K562 (cell line): ENCODE data around the gene GCN1. TPM values are rescaled to one million over a fixed set of nuclear protein-coding genes. Genes with fewer than 3 reads are reported as not detected.

ENCODE experiments used
- ATAC-seq: fragments of 200-7000 bp; cut with Tn5 transposase; 3 replicates; pipeline ENCODE4 v1.9.1; 2020; ENCODE audit warnings: moderate library complexity
- BruUV-seq: library from RNA; stranded (reverse); fragments of 400-500 nt; replicated peaks from 2 replicates; lab custom pipeline; 2021; lab: Mats Ljungman, UMichigan
- CTCF ChIA-PET: fragments of 300-600 bp; formaldehyde crosslinking; extraction: SDS; loops from one replicate; lab custom pipeline; 2021; ENCODE audit warnings: low intra/inter-chr PET ratio; lab: Yijun Ruan, JAX
- POLR2A ChIA-PET: fragments of 300-600, 350-650 bp; sonication (Branson Sonifier 250); formaldehyde crosslinking; extraction: SDS; loops from one replicate; lab custom pipeline; 2021; ENCODE audit warnings: antibody characterized with exemption, inconsistent platforms; lab: Yijun Ruan, JAX
- DNase-seq, 4 experiments: peaks; one replicate each; pipeline versions ENCODE4 v3.0.0 to v3.0.0-alpha.2; 2011 to 2018; ENCODE audit warnings: low spot score in 3 of 4, mixed read lengths in 3 of 4; ENCODE audit errors: extremely low read depth in 1 of 4
- FAIRE-seq: peaks from 2 replicates; lab custom pipeline; 2011; peaks lifted over from hg19 to GRCh38; lab: Jason Lieb, UNC
- H2AFZ ChIP-seq: 2 replicates; pipeline ENCODE4 v1.6.0; 2011; ENCODE audit warnings: low read depth, low read length, control low read depth, inconsistent platforms
- H3K27ac ChIP-seq: fragments of 200-600 bp; 3 replicates; pipeline ENCODE4 v1.8.0; 2011; ENCODE audit warnings: low read depth, mild to moderate bottlenecking, control low read depth, inconsistent platforms, low read length, moderate library complexity, mixed read lengths; ENCODE audit errors: extremely low read depth
- H3K27me3 ChIP-seq, 2 experiments: fragments of 300-600 bp in 1 of 2; 2 replicates in 1 of 2; 3 replicates in 1 of 2; pipeline versions ENCODE4 v1.6.0 to v1.8.0; 2011; ENCODE audit warnings: inconsistent platforms in 2 of 2, low read length in 2 of 2, mild to moderate bottlenecking in 1 of 2, mixed read lengths in 1 of 2, moderate library complexity in 1 of 2; ENCODE audit not compliant: control insufficient read depth in 2 of 2, insufficient read depth in 2 of 2
- H3K36me3 ChIP-seq: fragments of 300-600 bp; 3 replicates; pipeline ENCODE4 v1.8.0; 2011; ENCODE audit warnings: mild to moderate bottlenecking, low read length, inconsistent platforms; ENCODE audit not compliant: control insufficient read depth, insufficient read depth
- H3K4me1 ChIP-seq, 2 experiments: fragments of 200-600 bp in 1 of 2; replicated peaks in 1 of 2; 2 replicates in 1 of 2; 3 replicates in 1 of 2; pipeline versions ENCODE4 v1.5.1 to v1.8.0; 2011; ENCODE audit warnings: inconsistent platforms in 2 of 2, low read length in 2 of 2, mild to moderate bottlenecking in 1 of 2, mixed read lengths in 1 of 2, moderate library complexity in 1 of 2; ENCODE audit not compliant: control insufficient read depth in 2 of 2, insufficient read depth in 2 of 2
- H3K4me2 ChIP-seq: 2 replicates; pipeline ENCODE4 v1.6.1; 2011; ENCODE audit warnings: low read length, control low read depth, inconsistent platforms, mixed read lengths; ENCODE audit not compliant: insufficient read depth
- H3K4me3 ChIP-seq: fragments of 200-600 bp; sonication (generic), shearing (Covaris generic); 2 replicates; pipeline ENCODE4 v1.5.1; 2016; ENCODE audit warnings: control low read depth, inconsistent platforms
- H3K79me2 ChIP-seq: fragments of 200-600 bp; 3 replicates; pipeline ENCODE4 v1.8.0; 2011; ENCODE audit warnings: low read length, inconsistent platforms; ENCODE audit not compliant: control insufficient read depth, insufficient read depth
- H3K9ac ChIP-seq, 2 experiments: 2 replicates each; pipeline versions ENCODE4 v1.6.0 to v1.6.1; 2011; ENCODE audit warnings: low read depth in 2 of 2, low read length in 2 of 2, control low read depth in 1 of 2, inconsistent platforms in 1 of 2, mild to moderate bottlenecking in 1 of 2, mixed read lengths in 1 of 2; ENCODE audit not compliant: insufficient read depth in 1 of 2
- H3K9me1 ChIP-seq: one replicate; pipeline ENCODE4 v1.6.0; 2011; ENCODE audit warnings: inconsistent platforms, mild to moderate bottlenecking, low read length, moderate library complexity; ENCODE audit not compliant: control insufficient read depth, insufficient read depth
- H3K9me3 ChIP-seq: replicated peaks from 2 replicates; pipeline ENCODE4 v1.5.1; 2011; ENCODE audit warnings: low read depth, low read length, inconsistent platforms; ENCODE audit not compliant: control insufficient read depth, insufficient read depth
- H4K20me1 ChIP-seq: replicated peaks from 2 replicates; pipeline ENCODE4 v1.6.1; 2011; ENCODE audit warnings: low read length, inconsistent platforms, mixed read lengths; ENCODE audit not compliant: control insufficient read depth, insufficient read depth
- CBX5 ChIP-seq: IDR thresholded peaks from 2 replicates; pipeline ENCODE4 v1.6.1; 2014; ENCODE audit warnings: low read depth, borderline replicate concordance
- ETV6 ChIP-seq, 3 experiments: fragments of 150-350 bp in 1 of 3; sonication (generic) in 1 of 3; formaldehyde crosslinking in 1 of 3; IDR thresholded peaks; 2 replicates each; pipeline versions ENCODE4 v1.6.1 to v1.8.0; 2014 to 2022; ENCODE audit warnings: borderline replicate concordance in 2 of 3, low read depth in 2 of 3, antibody characterized with exemption in 1 of 3, low read length in 1 of 3, mild to moderate bottlenecking in 1 of 3, missing genetic modification reagents in 1 of 3
- FOS ChIP-seq: IDR thresholded peaks from 3 replicates; pipeline ENCODE4 v1.6.1; 2011; ENCODE audit not compliant: insufficient read length; ENCODE audit errors: extremely low read depth
- RBFOX2 ChIP-seq: fragments of 200-400 bp; formaldehyde crosslinking; IDR thresholded peaks from 2 replicates; pipeline ENCODE4 v1.6.1; 2017; ENCODE audit warnings: low read depth, mild to moderate bottlenecking, low read length, moderate library complexity
- RBM25 ChIP-seq: fragments of 200-400 bp; formaldehyde crosslinking; IDR thresholded peaks from 2 replicates; pipeline ENCODE4 v1.6.1; 2018; ENCODE audit warnings: low read length, low read depth, moderate library complexity; ENCODE audit not compliant: severe bottlenecking
- RNF2 ChIP-seq: sonication (generic); IDR thresholded peaks from 2 replicates; pipeline ENCODE4 v1.6.1; 2016
- SUPT5H ChIP-seq: fragments of 450-650 bp; IDR thresholded peaks from 2 replicates; pipeline ENCODE4 v1.6.1; 2016
- ZNF134 ChIP-seq: fragments of 250-450 bp; sonication (Bioruptor Pico); conservative IDR thresholded peaks from 2 replicates; pipeline ENCODE4 v1.4.0; 2020
- ZNF263 ChIP-seq: sonication (generic); formaldehyde crosslinking; IDR thresholded peaks from 2 replicates; pipeline ENCODE4 v1.8.0; 2022; ENCODE audit warnings: mild to moderate bottlenecking, missing genetic modification reagents, borderline replicate concordance
- WGBS: fragments of 100-300 bp; shearing (Covaris generic); methylation state at CpG from one replicate; pipeline ENCODE4 v1.1.6; 2016; ENCODE audit warnings: low coverage, mixed read lengths; ENCODE audit not compliant: insufficient coverage; ENCODE audit errors: missing lambda C conversion rate; 5-methylcytosine and 5-hydroxymethylcytosine counted together
- in situ Hi-C: fragments of 300-500 bp; cut with MboI; formaldehyde crosslinking; loops from 4 replicates; pipeline ENCODE4 v1.15.0; 2018; ENCODE audit warnings: inconsistent platforms, mixed read lengths
- intact Hi-C: fragments of 100-400 bp; cut with micrococcal nuclease; formaldehyde crosslinking; loops from 2 replicates; pipeline ENCODE4 v1.14.2; 2022
- polyA plus RNA-seq, 8 experiments: library from polyadenylated mRNA; depleted of rRNA in 4 of 8; stranded (reverse) in 5 of 8; unstranded in 3 of 8; fragments of >200 nt; fragmentation: Nextera tagmentation in 2 of 8; fragmentation: Illumina TruSeq in 1 of 8; extraction: Ambion mirVana in 2 of 8; extraction: Trizol in 1 of 8; gene quantifications; 2 replicates each; pipeline versions ENCODE4 v1.2.1 to v1.2.3, GENCODE V29; 2011 to 2014; ENCODE audit warnings: inconsistent platforms in 1 of 8, missing spikeins in 1 of 8
- total RNA-seq, 7 experiments: library from RNA; depleted of rRNA in 6 of 7; stranded (reverse); fragments of >200 nt in 6 of 7; fragmentation: Illumina TruSeq in 2 of 7; extraction: Trizol in 2 of 7; gene quantifications; 2 replicates each; pipeline versions ENCODE4 v1.2.1 to v1.2.3, GENCODE V29; 2011 to 2021; ENCODE audit warnings: low replicate concordance in 1 of 7

Gene GCN1
- total and polyA plus RNA-seq, 9 of the 15 experiments (the other 6 are each of a cell fraction or from before 2014, with no cell fraction given): 11.9 to 190 (median 51.7) TPM

GRCh38 chr12:120142231-120142877, 52.2 kb downstream of the GCN1 start:
- Histone ChIP-seq H3K79me2 (no peaks in the 10 kb centered on the region), H3K27me3 (no peaks in the 10 kb centered on the region), H4K20me1 (no peaks in the 10 kb centered on the region), H3K4me3 (no peak overlapping the region), H2AFZ (no peak overlapping the region), H3K4me1 (no peaks in the 10 kb centered on the region), H3K9ac (no peak overlapping the region), H3K27ac (no peak overlapping the region), H3K9me1 (no peaks in the 10 kb centered on the region), H3K36me3 (peaks cover 95% of the 10 kb centered on the region), H3K4me2 (no peak overlapping the region), H3K9me3 (no peaks in the 10 kb centered on the region)
- BruUV-seq: no TSS peak
- FAIRE-seq: no peak
- ChIA-PET POLR2A (interaction anchor here (1.0 kb wide), 1 partner anchor 10 kb away, joined by 3 read pairs; no protein-coding TSS in a partner anchor), CTCF (no interaction called here)
- WGBS: 94% methylated on average over 13 of the region's 14 CpGs
- TF ChIP-seq RBFOX2 (no peak), RNF2 (no peak), SUPT5H (no peak), FOS (no peak), ETV6 (IDR thresholded peaks at IDR 0.05; ENCODE audit: borderline replicate concordance in 1 of 2, low read depth in 2 of 2, low read length in 1 of 2) (no peak), ETV6 (CRISPR knock-in tag; IDR thresholded peaks at IDR 0.05; ENCODE audit: borderline replicate concordance) (no peak), CBX5 (no peak), ZNF134 (CRISPR knock-in tag) (no peak), ZNF263 (CRISPR knock-in tag) (no peak), RBM25 (no peak)
- no peak for ATAC-seq
- intact Hi-C loops (no loop called here), in situ Hi-C loops (loop anchor here (5.0 kb wide), 1 partner anchor 45 kb away; no protein-coding TSS in a partner anchor)
- no peak for DNase-seq
